ENCODE data around the gene PNCK.
"Not testable (repeated sequence)": the region's sequence is repeated elsewhere in the genome, so short reads cannot be mapped to it uniquely, and the experiment has no call there.

PNCK gene

DNA sequence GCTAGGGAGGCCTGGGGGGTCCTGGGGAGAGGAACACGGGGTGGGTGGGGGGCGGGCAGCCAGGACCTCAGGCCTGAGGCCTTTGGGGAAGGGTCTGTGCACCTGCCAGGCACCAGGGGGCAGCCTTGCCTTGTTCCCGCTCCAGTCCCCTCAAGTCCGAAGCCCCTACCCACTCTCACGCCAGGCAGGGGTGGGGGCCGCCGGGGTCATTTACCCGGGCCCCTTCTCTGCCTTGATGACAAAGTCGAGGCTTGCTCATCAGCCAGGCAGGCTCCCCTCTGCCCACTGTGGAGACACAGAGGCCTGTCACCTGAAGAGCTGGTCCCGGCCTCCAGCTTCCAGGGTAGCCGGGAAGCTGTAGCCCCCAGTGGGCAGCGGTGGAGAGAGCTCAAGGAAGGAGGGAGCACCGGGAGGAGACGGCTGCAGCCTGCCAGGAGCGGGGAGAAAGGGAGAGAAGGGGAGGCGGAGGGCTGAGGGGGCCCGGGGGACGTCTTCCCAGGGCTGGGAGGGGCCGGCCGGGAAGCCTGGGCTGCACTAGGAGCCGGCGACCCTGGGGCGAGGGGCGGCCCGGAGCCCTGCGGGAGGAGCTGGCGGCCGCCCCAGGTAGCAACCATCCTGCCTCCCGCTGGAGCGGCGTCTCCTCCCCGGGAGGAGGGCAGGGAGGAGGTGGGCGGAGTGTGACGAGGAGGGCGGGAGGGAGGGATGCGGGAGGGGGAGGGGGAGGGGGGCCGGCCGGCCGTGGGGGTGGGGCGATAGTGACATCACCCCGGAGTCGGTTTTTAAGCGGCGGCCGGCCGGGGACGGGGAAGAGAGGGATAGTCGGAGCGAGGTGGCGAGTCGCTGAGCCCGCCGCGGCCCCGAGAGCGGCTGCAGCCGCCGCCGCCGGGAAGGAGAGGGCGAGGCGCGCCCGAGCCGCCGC is 13.8 kb upstream of the PNCK start, which contains the start of gene SLC6A8:
Gene SLC6A8, plus strand, starts transcription at position 806 of the 919 bp plus-strand sequence. CDS start 649 bp downstream, outside the sequence.
- TF ChIP-seq, protein P1, sequence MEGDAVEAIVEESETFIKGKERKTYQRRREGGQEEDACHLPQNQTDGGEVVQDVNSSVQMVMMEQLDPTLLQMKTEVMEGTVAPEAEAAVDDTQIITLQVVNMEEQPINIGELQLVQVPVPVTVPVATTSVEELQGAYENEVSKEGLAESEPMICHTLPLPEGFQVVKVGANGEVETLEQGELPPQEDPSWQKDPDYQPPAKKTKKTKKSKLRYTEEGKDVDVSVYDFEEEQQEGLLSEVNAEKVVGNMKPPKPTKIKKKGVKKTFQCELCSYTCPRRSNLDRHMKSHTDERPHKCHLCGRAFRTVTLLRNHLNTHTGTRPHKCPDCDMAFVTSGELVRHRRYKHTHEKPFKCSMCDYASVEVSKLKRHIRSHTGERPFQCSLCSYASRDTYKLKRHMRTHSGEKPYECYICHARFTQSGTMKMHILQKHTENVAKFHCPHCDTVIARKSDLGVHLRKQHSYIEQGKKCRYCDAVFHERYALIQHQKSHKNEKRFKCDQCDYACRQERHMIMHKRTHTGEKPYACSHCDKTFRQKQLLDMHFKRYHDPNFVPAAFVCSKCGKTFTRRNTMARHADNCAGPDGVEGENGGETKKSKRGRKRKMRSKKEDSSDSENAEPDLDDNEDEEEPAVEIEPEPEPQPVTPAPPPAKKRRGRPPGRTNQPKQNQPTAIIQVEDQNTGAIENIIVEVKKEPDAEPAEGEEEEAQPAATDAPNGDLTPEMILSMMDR (IDR thresholded peaks at IDR 0.05; ENCODE audit: borderline replicate concordance, insufficient read depth, low read depth, low read length), result peak; percentile 47
- no peak within 1 kb of the TSS for H3K4me3 ChIP-seq (ENCODE audit: low read depth, low read length)

GRCh38 chrX:153686711-153687110 is 13.1 kb upstream of the PNCK start:
- TF ChIP-seq, protein P1 (IDR thresholded peaks at IDR 0.05; ENCODE audit: borderline replicate concordance, insufficient read depth, low read depth, low read length), result no peak
- no peak overlapping the region for H3K4me3 ChIP-seq (ENCODE audit: low read depth, low read length)

- H3K4me3 ChIP-seq (ENCODE audit: low read depth, low read length), result no peak overlapping the region
Observed at GRCh38 chrX:153685751-153686696, 12.4 kb upstream of the PNCK start.

DNA sequence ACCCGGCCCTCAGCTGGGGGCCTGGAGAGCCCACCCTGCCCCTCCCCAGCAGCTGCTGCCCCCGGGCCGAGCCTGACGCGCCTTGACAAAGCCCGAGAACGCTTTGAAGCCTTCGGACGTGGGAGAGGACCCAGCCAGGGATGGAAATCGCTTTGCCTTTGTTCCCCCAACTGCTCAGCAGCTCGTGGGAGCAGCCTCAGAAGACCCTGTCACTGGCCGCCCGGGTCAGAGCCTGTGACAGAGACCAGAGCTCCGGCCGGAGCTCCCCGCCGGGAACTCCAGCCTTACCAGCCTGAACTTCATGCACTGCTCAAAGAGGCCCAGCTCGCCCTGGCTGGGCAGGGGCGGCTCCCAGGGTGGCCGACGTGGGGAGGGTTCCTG is 11.5 kb upstream of the PNCK start:
- H3K4me3 ChIP-seq (ENCODE audit: low read depth, low read length), result no peak overlapping the region
- TF ChIP-seq, protein P1 (IDR thresholded peaks at IDR 0.05; ENCODE audit: borderline replicate concordance, insufficient read depth, low read depth, low read length), result no peak

More at GRCh38 chrX:153685751-153686696, 12.4 kb upstream of the PNCK start:
- TF ChIP-seq, protein P1 (IDR thresholded peaks at IDR 0.05; ENCODE audit: borderline replicate concordance, insufficient read depth, low read depth, low read length), result no peak

GRCh38 chrX:153684467-153685155 is 11.0 kb upstream of the PNCK start:
- TF ChIP-seq, protein P1 (IDR thresholded peaks at IDR 0.05; ENCODE audit: borderline replicate concordance, insufficient read depth, low read depth, low read length), result no peak
- no peak overlapping the region for H3K4me3 ChIP-seq (ENCODE audit: low read depth, low read length)

DNA sequence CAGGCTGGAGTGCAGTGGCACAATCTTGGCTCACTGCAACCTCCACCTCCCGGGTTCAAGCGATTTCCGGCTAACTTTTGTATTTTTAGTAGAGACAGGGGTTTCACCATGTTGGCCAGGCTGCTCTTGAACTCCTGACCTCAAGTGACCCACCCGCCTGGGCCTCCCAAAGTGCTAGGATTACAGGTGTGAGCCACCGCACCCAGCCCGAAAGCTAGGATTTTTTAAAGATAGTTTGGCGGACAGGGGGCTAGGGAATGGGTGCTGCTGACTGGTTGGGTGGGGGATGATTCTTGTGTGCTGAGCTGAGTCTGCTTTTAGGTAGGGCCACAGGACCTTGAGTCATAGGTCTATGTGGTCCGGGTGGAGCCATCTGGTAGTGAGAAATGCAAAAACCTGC is 9.9 kb upstream of the PNCK start:
- H3K4me3 ChIP-seq (ENCODE audit: low read depth, low read length), result not testable (repeated sequence)

DNA sequence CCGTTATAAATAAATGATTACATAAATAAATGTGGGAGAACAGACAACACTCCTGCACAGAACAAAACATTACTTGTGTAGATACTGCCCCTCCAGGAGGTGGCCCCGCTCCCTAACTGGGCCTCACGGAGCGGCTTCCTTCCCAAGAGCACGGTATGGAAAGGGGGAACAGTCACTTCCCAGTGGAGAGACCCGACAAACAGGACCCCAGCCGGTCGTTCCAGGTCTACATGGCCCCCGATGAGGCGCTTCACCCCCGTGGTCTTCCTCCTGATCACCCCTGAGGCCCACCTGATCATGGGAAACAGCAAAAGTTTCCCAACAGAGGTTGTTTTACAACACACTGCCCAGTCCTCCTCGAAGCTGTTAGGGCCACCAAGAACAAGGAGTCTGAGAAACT is 7.6 kb upstream of the PNCK start:
- TF ChIP-seq, protein P1 (IDR thresholded peaks at IDR 0.05; ENCODE audit: borderline replicate concordance, insufficient read depth, low read depth, low read length), result no peak
- no peak overlapping the region for H3K4me3 ChIP-seq (ENCODE audit: low read depth, low read length)

Measured in GM12875 (cell line).